ENCODE results near the gene DHRS7B.
"Not testable (repeated sequence)": the region's sequence is repeated elsewhere in the genome, so short reads cannot be mapped to it uniquely, and the experiment has no call there.

DHRS7B gene

GRCh38 chr17:21126645-21127508 is at the start of gene DHRS7B:
TSS of gene DHRS7B (plus strand) at chr17:21126964. CDS start at chr17:21126972, 8 bp downstream.
- TF ChIP-seq CTCF (conservative IDR thresholded peaks at IDR 0.05; ENCODE audit: low read depth, low read length): peak; percentile 6
- DNase-seq (ENCODE audit: low read depth): peak; percentile 93
- peak within 1 kb of the TSS; percentile 97 for H3K4me3 ChIP-seq (ENCODE audit: low read depth, low read length)

- DNase-seq (ENCODE audit: low read depth): no peak
- H3K4me3 ChIP-seq (ENCODE audit: low read depth, low read length): no peak overlapping the region
- no peak for TF ChIP-seq CTCF (conservative IDR thresholded peaks at IDR 0.05; ENCODE audit: low read depth, low read length)
Observed at GRCh38 chr17:21077281-21077680, 49.5 kb upstream of the DHRS7B start.

- DNase-seq (ENCODE audit: low read depth): no peak
- H3K4me3 ChIP-seq (ENCODE audit: low read depth, low read length): no peak overlapping the region
- no peak for TF ChIP-seq CTCF (conservative IDR thresholded peaks at IDR 0.05; ENCODE audit: low read depth, low read length)
Observed at GRCh38 chr17:21078016-21078780, 48.6 kb upstream of the DHRS7B start.

- DNase-seq (ENCODE audit: low read depth): no peak
- H3K4me3 ChIP-seq (ENCODE audit: low read depth, low read length): no peak overlapping the region
- no peak for TF ChIP-seq CTCF (conservative IDR thresholded peaks at IDR 0.05; ENCODE audit: low read depth, low read length)
Observed at GRCh38 chr17:21079196-21079595, 47.6 kb upstream of the DHRS7B start.

GRCh38 chr17:21082001-21082436 is 44.7 kb upstream of the DHRS7B start:
- H3K4me3 ChIP-seq (ENCODE audit: low read depth, low read length): no peak overlapping the region
- TF ChIP-seq CTCF (conservative IDR thresholded peaks at IDR 0.05; ENCODE audit: low read depth, low read length): no peak
- DNase-seq (ENCODE audit: low read depth): no peak

GRCh38 chr17:21085280-21085679 is 41.5 kb upstream of the DHRS7B start:
- H3K4me3 ChIP-seq (ENCODE audit: low read depth, low read length); DNase-seq (ENCODE audit: low read depth): not testable (repeated sequence)

- no peak overlapping the region for H3K4me3 ChIP-seq (ENCODE audit: low read depth, low read length)
- no peak for TF ChIP-seq CTCF (conservative IDR thresholded peaks at IDR 0.05; ENCODE audit: low read depth, low read length)
- no peak for DNase-seq (ENCODE audit: low read depth)
Observed at GRCh38 chr17:21085707-21086106, 41.1 kb upstream of the DHRS7B start.
